ENCODE results near the gene MED12L.

MED12L gene

DNA sequence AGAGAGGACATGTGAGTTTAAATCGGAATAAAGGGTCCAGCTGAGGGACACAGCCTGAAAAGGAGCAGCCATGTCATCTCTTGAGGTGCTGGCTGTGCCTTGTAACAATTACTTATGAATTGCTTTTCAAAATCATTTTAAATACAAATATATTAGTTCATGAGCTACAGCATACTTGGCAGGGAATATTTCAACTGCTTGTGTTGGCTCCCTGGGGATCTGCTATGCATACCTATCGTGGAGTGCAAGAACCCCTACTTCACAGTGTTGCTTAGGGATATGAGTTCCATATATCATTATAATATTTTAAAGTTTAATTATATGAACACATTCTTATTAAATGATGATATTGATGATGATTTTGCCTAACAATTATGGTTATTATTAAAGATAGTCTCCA, 212.0 kb downstream of the MED12L start:
- in situ Hi-C loops (cut with HindIII; ENCODE audit: low sequenced_read_pairs) = no loop called here
- TF ChIP-seq, protein P1, sequence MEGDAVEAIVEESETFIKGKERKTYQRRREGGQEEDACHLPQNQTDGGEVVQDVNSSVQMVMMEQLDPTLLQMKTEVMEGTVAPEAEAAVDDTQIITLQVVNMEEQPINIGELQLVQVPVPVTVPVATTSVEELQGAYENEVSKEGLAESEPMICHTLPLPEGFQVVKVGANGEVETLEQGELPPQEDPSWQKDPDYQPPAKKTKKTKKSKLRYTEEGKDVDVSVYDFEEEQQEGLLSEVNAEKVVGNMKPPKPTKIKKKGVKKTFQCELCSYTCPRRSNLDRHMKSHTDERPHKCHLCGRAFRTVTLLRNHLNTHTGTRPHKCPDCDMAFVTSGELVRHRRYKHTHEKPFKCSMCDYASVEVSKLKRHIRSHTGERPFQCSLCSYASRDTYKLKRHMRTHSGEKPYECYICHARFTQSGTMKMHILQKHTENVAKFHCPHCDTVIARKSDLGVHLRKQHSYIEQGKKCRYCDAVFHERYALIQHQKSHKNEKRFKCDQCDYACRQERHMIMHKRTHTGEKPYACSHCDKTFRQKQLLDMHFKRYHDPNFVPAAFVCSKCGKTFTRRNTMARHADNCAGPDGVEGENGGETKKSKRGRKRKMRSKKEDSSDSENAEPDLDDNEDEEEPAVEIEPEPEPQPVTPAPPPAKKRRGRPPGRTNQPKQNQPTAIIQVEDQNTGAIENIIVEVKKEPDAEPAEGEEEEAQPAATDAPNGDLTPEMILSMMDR (IDR thresholded peaks at IDR 0.05; ENCODE audit: low read depth, low read length) = no peak
- DNase-seq (ENCODE audit: low read depth, low spot score) = no peak
- H3K4me3 ChIP-seq (ENCODE audit: low read depth, low read length) = no peak overlapping the region

DNA sequence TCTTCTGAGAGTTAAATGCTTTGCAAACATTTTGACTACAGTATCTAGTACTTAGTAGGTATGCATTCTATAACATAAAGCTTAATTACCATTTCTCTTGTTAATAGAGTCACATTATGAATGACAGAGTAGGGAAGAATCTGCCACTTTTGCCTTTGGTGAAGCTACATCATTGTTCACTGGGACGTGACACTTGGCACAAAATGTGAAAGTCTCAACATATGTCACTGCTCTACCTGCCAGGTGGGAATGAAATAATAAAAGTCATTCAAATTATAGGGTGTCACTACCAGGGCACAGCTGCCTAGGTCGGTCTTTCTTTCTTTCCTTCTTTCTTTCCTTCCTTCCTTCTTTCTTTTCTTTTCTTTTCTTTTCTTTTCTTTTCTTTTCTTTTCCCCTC, 213.5 kb downstream of the MED12L start:
- in situ Hi-C loops (cut with HindIII; ENCODE audit: low sequenced_read_pairs) = no loop called here
- DNase-seq (ENCODE audit: low read depth, low spot score) = no peak
- TF ChIP-seq, protein P1 (IDR thresholded peaks at IDR 0.05; ENCODE audit: low read depth, low read length) = no peak
- no peak overlapping the region for H3K4me3 ChIP-seq (ENCODE audit: low read depth, low read length)

DNA sequence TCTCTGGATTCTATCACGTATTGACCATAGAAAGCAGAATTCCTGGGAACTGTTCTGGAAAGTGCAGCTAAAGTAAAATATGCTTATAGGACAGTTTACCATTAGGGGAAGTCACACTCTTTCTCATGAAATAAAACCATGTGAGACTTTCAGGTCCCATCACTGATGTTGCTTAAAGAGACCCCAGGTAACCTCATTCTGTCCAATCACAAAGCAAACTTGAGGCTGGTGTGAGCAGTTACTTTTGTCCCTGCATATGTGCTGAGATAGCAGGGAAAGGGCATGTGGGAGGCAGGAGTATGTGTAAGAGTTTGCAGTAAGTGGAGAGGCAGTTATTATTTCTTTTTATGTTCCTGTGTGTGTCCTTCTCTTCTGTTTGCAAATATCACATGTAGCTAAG, 215.1 kb downstream of the MED12L start:
- TF ChIP-seq, protein P1 (IDR thresholded peaks at IDR 0.05; ENCODE audit: low read depth, low read length) = no peak
- H3K4me3 ChIP-seq (ENCODE audit: low read depth, low read length) = no peak overlapping the region
- in situ Hi-C loops (cut with HindIII; ENCODE audit: low sequenced_read_pairs) = no loop called here
- no peak for DNase-seq (ENCODE audit: low read depth, low spot score)

DNA sequence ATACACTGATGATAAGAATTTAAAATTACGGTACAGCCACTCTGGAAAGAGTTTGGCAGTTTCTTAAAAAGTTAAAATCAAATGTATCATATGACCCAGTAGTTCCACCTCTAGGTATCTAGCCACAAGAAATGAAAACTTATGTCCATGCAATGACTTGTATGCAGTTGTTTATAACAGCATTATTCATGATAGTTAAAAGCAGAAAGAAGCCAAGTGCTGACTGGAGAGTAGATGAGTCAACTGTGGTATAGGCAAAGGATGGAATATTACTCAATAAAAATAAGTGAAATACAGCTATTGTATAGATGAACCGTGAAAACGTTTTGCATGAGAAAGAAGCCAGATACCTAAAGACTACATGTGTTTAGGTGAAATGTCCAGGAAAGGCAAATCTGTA, 216.3 kb downstream of the MED12L start:
- TF ChIP-seq, protein P1 (IDR thresholded peaks at IDR 0.05; ENCODE audit: low read depth, low read length) = no peak
- no peak overlapping the region for H3K4me3 ChIP-seq (ENCODE audit: low read depth, low read length)

DNA sequence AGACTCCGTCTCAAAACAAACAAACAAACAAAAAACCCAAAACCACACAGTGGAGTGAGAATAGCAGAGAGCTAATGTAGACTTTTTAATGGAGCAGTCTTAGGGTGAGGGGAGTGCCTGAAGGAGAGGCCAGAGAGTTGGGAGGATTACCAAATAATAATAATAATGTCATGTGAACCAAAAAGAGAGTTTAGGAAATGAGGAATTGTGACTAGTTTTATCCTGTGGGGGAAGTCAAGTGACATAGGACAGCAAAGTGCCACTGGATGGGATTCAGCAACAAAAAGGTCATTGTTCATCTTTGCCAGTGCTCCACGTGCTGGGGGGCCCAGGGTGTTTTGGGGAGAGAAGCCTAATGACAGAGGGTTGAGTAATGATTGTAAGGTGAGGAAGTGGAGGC, 218.3 kb downstream of the MED12L start:
- in situ Hi-C loops (cut with HindIII; ENCODE audit: low sequenced_read_pairs) = no loop called here
- H3K4me3 ChIP-seq (ENCODE audit: low read depth, low read length) = no peak overlapping the region
- DNase-seq (ENCODE audit: low read depth, low spot score) = no peak
- TF ChIP-seq, protein P1 (IDR thresholded peaks at IDR 0.05; ENCODE audit: low read depth, low read length) = no peak

More for the DNA sequence above, 216.3 kb downstream of the MED12L start:
- in situ Hi-C loops (cut with HindIII; ENCODE audit: low sequenced_read_pairs) = no loop called here
- DNase-seq (ENCODE audit: low read depth, low spot score) = peak; percentile 81

DNA sequence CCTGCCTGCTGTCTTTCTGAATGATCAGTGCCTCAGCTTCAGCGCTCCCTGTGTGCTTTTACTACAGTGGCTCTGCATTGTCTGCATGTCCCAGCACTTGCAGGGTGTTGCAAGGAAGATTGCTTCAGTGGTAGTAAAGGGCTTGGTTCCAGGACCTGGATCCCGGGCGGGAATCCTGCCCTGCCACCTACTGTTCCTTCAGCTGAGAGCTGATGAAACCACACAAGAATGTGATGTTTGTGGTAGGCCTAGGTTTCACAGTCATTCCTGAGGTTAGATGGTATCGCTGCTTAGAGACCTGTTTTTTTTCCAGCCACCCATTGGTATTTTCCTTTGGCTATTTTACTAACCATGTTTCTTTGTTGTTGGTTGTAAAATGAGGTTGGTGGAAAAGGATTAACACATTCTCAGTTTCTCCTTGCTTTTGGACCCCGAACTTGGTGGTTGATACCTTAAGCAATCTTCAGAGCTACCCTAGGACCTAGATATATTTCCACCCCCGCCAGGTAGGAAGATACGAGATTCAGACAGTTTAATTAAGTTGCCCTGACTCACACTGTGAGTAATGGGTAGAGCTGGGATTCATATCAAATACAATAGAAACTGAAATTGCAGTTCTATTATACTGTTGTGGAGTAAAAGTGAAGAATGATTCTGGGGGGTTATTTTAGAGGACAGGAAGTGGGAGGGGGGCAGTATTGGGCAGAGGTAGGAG, 219.8 kb downstream of the MED12L start:
- in situ Hi-C loops (cut with HindIII; ENCODE audit: low sequenced_read_pairs) = no loop called here
- peak; percentile 98 for DNase-seq (ENCODE audit: low read depth, low spot score)
- TF ChIP-seq, protein P1 (IDR thresholded peaks at IDR 0.05; ENCODE audit: low read depth, low read length) = no peak
- H3K4me3 ChIP-seq (ENCODE audit: low read depth, low read length) = peak overlapping the region; percentile 8

Data from astrocyte of the spinal cord (primary cell).